GM06990 (cell line): ENCODE results near the gene AGAP1.

Experiments used
- DNase-seq: peaks from one replicate; pipeline ENCODE4 v3.0.0-alpha.2; 2011; ENCODE audit not compliant: insufficient read length; ENCODE audit errors: extremely low read depth
- H3K27me3 ChIP-seq: replicated peaks from 2 replicates; pipeline ENCODE4 v1.6.0; 2011; ENCODE audit warnings: low read length; ENCODE audit not compliant: control insufficient read depth, insufficient read depth
- H3K36me3 ChIP-seq: 2 replicates; pipeline ENCODE4 v1.5.1; 2011; ENCODE audit warnings: low read length; ENCODE audit not compliant: control insufficient read depth, insufficient read depth
- H3K4me3 ChIP-seq: replicated peaks from 2 replicates; pipeline ENCODE4 v1.5.1; 2011; ENCODE audit warnings: low read depth, mild to moderate bottlenecking, control low read depth, low read length
- TF ChIP-seq, protein P1 (sequence below): IDR thresholded peaks from 2 replicates; pipeline ENCODE4 v1.5.1; 2011; ENCODE audit warnings: low read length, control low read depth, mild to moderate bottlenecking, inconsistent platforms; ENCODE audit not compliant: insufficient read depth, poor library complexity, severe bottlenecking

AGAP1 gene

DNA sequence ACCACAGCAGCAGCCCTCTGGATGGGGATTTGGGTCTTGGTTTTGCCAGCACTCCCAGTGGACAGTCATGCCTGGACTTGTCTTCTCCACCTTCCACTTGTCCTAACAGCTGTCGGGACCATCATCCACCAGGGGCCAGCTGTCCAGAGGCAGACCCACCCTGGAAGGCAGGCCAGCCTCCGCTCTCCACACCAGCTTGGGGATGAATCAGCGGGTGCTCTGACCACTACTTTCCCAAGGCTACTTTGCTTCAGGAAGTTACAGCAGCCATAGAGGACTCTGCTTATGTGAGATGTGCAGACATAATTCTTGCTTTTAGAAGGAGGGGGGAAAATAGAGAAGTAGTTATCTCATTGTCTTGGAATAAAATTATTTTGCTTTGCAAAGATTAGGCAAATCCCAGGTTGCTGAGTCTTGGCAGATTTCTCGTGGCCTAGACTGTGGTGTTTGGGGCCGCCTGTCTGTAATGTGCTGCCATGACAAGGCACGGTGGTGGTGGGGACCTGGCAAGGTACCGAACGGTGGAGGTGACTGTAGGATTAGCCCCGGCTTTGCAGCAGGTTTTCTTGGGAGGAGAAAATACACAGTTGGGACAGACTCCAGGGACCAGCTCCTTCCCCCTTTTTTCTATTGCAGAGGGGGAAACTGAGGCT, 148.7 kb downstream of the AGAP1 start:
- no peak overlapping the region for H3K4me3 ChIP-seq
- no peaks in the 10 kb centered on the region for H3K36me3 ChIP-seq
- TF ChIP-seq, protein P1, sequence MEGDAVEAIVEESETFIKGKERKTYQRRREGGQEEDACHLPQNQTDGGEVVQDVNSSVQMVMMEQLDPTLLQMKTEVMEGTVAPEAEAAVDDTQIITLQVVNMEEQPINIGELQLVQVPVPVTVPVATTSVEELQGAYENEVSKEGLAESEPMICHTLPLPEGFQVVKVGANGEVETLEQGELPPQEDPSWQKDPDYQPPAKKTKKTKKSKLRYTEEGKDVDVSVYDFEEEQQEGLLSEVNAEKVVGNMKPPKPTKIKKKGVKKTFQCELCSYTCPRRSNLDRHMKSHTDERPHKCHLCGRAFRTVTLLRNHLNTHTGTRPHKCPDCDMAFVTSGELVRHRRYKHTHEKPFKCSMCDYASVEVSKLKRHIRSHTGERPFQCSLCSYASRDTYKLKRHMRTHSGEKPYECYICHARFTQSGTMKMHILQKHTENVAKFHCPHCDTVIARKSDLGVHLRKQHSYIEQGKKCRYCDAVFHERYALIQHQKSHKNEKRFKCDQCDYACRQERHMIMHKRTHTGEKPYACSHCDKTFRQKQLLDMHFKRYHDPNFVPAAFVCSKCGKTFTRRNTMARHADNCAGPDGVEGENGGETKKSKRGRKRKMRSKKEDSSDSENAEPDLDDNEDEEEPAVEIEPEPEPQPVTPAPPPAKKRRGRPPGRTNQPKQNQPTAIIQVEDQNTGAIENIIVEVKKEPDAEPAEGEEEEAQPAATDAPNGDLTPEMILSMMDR, result no peak
- H3K27me3 ChIP-seq, result no peaks in the 10 kb centered on the region
- no peak for DNase-seq

DNA sequence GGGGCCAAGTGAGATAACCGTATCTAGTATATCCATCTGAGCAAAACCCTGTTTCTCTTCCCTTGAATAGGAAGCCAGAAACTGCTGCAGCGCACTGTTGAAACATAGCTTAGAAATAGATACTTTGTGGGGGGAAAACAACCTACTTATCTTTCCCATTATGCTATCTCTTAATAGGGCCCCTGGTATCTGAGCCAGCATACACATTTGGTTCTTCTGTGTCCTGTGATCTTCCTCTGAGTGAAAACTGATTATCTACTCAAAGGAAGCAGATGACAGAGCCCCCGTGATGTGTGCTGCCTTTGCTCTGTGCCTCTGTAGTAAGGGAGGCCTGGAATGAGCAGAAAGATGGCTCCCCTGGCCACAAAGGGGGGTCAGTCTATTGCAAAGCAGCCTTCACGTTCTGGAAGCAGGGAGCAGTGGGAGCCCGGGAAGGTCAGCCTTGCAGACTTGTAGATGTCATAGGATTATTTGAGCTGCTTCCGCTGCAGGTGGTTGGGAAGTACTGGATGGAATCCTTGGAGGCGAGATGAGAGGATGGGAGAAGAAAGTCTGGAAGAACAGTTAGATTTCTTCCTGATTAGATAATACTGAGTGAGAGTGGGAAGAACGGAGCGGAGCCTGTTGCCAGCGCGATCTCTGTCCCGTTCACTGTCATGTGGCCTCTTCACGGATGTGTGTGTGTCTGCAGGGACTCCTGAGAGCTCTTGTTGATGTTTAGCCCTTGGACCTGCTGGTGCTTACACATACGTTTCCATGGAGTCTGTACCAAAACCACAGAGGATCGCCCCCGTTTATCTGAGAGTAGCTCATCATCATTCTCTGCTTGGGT, 150.1 kb downstream of the AGAP1 start:
- DNase-seq, result no peak
- H3K27me3 ChIP-seq, result no peaks in the 10 kb centered on the region
- TF ChIP-seq, protein P1, result no peak
- no peaks in the 10 kb centered on the region for H3K36me3 ChIP-seq
- H3K4me3 ChIP-seq, result no peak overlapping the region

DNA sequence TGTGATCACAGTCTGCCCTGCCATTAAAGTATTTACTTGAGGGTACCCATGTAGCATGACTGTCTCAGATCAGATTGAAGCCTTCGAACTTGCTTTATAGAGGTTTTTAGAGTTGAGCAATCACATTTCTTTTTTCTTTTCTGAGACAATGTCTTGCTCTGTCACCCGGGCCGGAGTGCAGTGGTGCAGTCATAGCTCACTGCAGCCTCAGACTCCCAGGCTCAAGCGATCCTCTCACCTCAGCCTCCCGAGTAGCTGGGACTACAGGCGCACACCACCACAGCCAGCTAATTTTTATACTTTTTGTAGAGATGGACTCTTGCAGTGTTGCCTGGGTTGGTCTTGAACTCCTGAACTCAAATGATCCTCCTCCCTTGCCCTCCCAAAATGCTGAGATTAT, 153.4 kb downstream of the AGAP1 start:
- TF ChIP-seq, protein P1, result no peak
- DNase-seq, result no peak
- Histone ChIP-seq H3K36me3 (no peaks in the 10 kb centered on the region), H3K4me3 (no peak overlapping the region), H3K27me3 (no peaks in the 10 kb centered on the region; the same call in 1 of the 2 replicates)

DNA sequence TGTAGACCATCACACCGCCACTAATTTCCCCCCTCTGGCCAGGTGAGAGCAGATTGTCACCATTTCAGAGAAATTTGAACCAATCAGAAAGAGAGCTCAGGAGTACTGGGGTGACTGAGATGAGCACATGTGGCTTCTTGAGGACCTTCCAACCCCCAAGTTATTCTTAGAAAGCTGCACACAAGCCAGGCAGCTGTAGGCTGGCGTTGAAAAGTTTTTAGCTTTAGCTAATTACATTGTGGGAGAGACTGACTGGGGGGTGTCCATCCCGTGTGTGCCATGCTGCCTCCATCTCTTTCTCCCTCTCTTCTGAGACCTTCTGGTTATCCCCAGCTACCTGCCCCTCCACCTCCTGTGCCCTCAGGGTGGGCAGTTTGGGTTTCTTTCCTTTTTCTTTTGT, 154.0 kb downstream of the AGAP1 start:
- Histone ChIP-seq H3K27me3 (no peaks in the 10 kb centered on the region; the same call in 1 of the 2 replicates), H3K36me3 (no peaks in the 10 kb centered on the region), H3K4me3 (no peak overlapping the region)
- DNase-seq, result no peak
- TF ChIP-seq, protein P1, result no peak

DNA sequence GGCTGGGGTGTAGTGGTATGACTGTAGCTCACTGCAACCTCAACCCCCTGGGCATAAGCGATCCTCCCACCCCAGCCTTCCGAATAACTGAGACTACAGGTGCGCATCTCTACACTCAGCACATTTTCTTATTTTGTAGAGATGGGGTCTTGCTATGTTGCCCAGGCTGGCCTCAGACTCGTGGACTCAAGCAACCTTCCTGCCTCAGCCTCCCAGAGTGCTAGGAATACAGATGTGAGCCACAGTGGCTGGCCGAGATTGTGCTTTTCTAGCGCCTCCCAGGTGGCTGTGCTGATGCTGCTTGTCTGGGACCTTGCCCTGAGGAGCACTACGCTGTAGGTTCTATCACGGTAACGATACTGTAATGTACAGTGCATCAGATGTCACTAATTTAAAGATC, 155.6 kb downstream of the AGAP1 start:
- DNase-seq, result no peak
- no peaks in the 10 kb centered on the region for H3K36me3 ChIP-seq
- no peaks in the 10 kb centered on the region; the same call in 1 of the 2 replicates for H3K27me3 ChIP-seq
- TF ChIP-seq, protein P1, result no peak
- no peak overlapping the region for H3K4me3 ChIP-seq
